ENCODE measurements around the gene KCTD8. TPM values are rescaled to one million over a fixed set of nuclear protein-coding genes. Genes with fewer than 3 reads are reported as not detected.

The KCTD8 gene
- total RNA-seq, 1 experiment from 2014 or later, result not detected

DNA sequence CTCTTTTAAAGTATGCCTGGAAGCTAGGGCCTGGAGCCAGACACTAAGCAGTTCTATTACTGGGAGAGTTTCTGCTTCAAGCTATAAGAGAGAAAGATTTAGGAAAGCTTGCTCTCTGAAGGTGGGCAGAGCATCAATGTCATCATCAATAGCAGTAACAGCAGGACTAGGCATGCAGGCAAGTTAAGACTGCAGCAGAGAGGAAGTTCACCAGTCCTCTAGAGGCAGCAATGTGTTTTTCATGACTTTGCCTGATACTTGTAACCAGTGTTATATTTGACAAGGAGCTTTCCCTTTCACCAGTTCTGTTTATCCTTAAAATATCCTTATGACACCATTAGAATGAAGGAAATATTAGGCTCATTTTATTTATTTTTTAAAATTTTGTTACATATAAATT is 237.9 kb downstream of the KCTD8 start:
- H3K4me3 ChIP-seq (replicated peaks in 1 of 2; ENCODE audit: low read depth in 1 of 2, low read length in 2 of 2), result no peak overlapping the region
- H3K9me3 ChIP-seq (ENCODE audit: control insufficient read depth in 1 of 2, insufficient read depth in 1 of 2, low read depth in 1 of 2, low read length in 2 of 2), result peaks cover 16 to 25% of the 10 kb centered on the region in 2 experiments; a peak in 2 of 4 replicates
- no peak overlapping the region for H2AFZ ChIP-seq (ENCODE audit: low read depth, low read length, poor library complexity, severe bottlenecking)
- no peak for TF ChIP-seq YY1 (IDR thresholded peaks at IDR 0.05; ENCODE audit: extremely low read depth, insufficient replicate concordance, low read depth, low read length)
- TF ChIP-seq, protein P1, sequence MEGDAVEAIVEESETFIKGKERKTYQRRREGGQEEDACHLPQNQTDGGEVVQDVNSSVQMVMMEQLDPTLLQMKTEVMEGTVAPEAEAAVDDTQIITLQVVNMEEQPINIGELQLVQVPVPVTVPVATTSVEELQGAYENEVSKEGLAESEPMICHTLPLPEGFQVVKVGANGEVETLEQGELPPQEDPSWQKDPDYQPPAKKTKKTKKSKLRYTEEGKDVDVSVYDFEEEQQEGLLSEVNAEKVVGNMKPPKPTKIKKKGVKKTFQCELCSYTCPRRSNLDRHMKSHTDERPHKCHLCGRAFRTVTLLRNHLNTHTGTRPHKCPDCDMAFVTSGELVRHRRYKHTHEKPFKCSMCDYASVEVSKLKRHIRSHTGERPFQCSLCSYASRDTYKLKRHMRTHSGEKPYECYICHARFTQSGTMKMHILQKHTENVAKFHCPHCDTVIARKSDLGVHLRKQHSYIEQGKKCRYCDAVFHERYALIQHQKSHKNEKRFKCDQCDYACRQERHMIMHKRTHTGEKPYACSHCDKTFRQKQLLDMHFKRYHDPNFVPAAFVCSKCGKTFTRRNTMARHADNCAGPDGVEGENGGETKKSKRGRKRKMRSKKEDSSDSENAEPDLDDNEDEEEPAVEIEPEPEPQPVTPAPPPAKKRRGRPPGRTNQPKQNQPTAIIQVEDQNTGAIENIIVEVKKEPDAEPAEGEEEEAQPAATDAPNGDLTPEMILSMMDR (IDR thresholded peaks at IDR 0.05 in 2 of 3, conservative IDR thresholded peaks at IDR 0.05 in 1 of 3; ENCODE audit: borderline replicate concordance in 1 of 3, insufficient read depth in 1 of 3, low read depth in 2 of 3, low read length in 2 of 3), result no peak
- no peak for TF ChIP-seq EZH2 (IDR thresholded peaks at IDR 0.05)
- no peak for TF ChIP-seq ZNF274 (IDR thresholded peaks at IDR 0.05; ENCODE audit: low read depth, low read length)
- TF ChIP-seq, protein P2, sequence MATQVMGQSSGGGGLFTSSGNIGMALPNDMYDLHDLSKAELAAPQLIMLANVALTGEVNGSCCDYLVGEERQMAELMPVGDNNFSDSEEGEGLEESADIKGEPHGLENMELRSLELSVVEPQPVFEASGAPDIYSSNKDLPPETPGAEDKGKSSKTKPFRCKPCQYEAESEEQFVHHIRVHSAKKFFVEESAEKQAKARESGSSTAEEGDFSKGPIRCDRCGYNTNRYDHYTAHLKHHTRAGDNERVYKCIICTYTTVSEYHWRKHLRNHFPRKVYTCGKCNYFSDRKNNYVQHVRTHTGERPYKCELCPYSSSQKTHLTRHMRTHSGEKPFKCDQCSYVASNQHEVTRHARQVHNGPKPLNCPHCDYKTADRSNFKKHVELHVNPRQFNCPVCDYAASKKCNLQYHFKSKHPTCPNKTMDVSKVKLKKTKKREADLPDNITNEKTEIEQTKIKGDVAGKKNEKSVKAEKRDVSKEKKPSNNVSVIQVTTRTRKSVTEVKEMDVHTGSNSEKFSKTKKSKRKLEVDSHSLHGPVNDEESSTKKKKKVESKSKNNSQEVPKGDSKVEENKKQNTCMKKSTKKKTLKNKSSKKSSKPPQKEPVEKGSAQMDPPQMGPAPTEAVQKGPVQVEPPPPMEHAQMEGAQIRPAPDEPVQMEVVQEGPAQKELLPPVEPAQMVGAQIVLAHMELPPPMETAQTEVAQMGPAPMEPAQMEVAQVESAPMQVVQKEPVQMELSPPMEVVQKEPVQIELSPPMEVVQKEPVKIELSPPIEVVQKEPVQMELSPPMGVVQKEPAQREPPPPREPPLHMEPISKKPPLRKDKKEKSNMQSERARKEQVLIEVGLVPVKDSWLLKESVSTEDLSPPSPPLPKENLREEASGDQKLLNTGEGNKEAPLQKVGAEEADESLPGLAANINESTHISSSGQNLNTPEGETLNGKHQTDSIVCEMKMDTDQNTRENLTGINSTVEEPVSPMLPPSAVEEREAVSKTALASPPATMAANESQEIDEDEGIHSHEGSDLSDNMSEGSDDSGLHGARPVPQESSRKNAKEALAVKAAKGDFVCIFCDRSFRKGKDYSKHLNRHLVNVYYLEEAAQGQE (IDR thresholded peaks at IDR 0.05; ENCODE audit: low read depth), result no peak
- intact Hi-C loops (cut with micrococcal nuclease), result no loop called here
- no peaks in the 10 kb centered on the region for H3K4me1 ChIP-seq (ENCODE audit: control insufficient read depth in 1 of 2, insufficient read depth in 2 of 2, low read length in 2 of 2)
- no peaks in the 10 kb centered on the region for H3K79me2 ChIP-seq (ENCODE audit: insufficient read depth, low read length)
- no peaks in the 10 kb centered on the region for H3K9me2 ChIP-seq (ENCODE audit: insufficient read depth)
- DNase-seq (ENCODE audit: low read depth, low spot score) (no peak), ATAC-seq (no peak)
- ChIA-PET POLR2A (no interaction called here), RAD21 (ENCODE audit: low non-redundant PET in 1 of 2, low total read pairs in 2 of 2, uncharacterized antibody in 2 of 2, unreplicated experiment in 2 of 2) (no interaction called here), CTCF (no interaction called here)
- no peak overlapping the region for H3K4me2 ChIP-seq (ENCODE audit: low read length)
- BruUV-seq (replicated peaks), result no TSS peak
- H4K20me1 ChIP-seq (ENCODE audit: insufficient read depth), result no peaks in the 10 kb centered on the region
- no peaks in the 10 kb centered on the region for H3K27me3 ChIP-seq (ENCODE audit: insufficient read depth, low read length)
- no peak overlapping the region for H3K9ac ChIP-seq (ENCODE audit: low read length)
- no peak overlapping the region for H3K27ac ChIP-seq (ENCODE audit: low read depth, low read length)
- H3K36me3 ChIP-seq (ENCODE audit: control insufficient read depth in 1 of 2, insufficient read depth in 2 of 2, low read length in 2 of 2), result no peaks in the 10 kb centered on the region

Data from HCT116 (cell line).